Loucy (cell line): ENCODE data around the gene MEGF6.

ENCODE experiments used
- CTCF ChIP-seq: fragments of 200-600 bp; sonication (generic); conservative IDR thresholded peaks from 2 replicates; pipeline ENCODE4 v1.5.1; 2014; ENCODE audit warnings: mild to moderate bottlenecking, antibody characterized with exemption, low read length
- EZH2phosphoT487 ChIP-seq: fragments of 200-600 bp; IDR thresholded peaks from 2 replicates; pipeline ENCODE4 v1.6.1; 2018; ENCODE audit warnings: antibody characterized with exemption, mild to moderate bottlenecking, moderate library complexity, borderline replicate concordance

GRCh38 chr1:3527774-3528173 lies 83.5 kb downstream of the MEGF6 start:
- TF ChIP-seq CTCF (no peak), EZH2phosphoT487 (no peak)
